HL-60 (cell line): ENCODE results near the gene EPHA6.

Source experiments
- GABPA ChIP-seq: IDR thresholded peaks from 2 replicates; pipeline ENCODE4 v1.6.1; 2012; ENCODE audit warnings: low read depth
- POLR2AphosphoS5 ChIP-seq: IDR thresholded peaks from 2 replicates; pipeline ENCODE4 v1.6.1; 2012; ENCODE audit warnings: low read depth
- TF ChIP-seq, protein P1 (sequence below): IDR thresholded peaks from one replicate; pipeline ENCODE4 v1.5.1; 2011; ENCODE audit warnings: low read length, control low read depth, inconsistent platforms; ENCODE audit not compliant: insufficient read depth
- TF ChIP-seq, protein P2 (sequence below): IDR thresholded peaks from 2 replicates; pipeline ENCODE4 v1.6.1; 2012; ENCODE audit warnings: low read depth; ENCODE audit not compliant: insufficient replicate concordance

- TF ChIP-seq GABPA (no peak), POLR2AphosphoS5 (no peak)
- TF ChIP-seq, protein P1, sequence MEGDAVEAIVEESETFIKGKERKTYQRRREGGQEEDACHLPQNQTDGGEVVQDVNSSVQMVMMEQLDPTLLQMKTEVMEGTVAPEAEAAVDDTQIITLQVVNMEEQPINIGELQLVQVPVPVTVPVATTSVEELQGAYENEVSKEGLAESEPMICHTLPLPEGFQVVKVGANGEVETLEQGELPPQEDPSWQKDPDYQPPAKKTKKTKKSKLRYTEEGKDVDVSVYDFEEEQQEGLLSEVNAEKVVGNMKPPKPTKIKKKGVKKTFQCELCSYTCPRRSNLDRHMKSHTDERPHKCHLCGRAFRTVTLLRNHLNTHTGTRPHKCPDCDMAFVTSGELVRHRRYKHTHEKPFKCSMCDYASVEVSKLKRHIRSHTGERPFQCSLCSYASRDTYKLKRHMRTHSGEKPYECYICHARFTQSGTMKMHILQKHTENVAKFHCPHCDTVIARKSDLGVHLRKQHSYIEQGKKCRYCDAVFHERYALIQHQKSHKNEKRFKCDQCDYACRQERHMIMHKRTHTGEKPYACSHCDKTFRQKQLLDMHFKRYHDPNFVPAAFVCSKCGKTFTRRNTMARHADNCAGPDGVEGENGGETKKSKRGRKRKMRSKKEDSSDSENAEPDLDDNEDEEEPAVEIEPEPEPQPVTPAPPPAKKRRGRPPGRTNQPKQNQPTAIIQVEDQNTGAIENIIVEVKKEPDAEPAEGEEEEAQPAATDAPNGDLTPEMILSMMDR: no peak
- TF ChIP-seq, protein P2, sequence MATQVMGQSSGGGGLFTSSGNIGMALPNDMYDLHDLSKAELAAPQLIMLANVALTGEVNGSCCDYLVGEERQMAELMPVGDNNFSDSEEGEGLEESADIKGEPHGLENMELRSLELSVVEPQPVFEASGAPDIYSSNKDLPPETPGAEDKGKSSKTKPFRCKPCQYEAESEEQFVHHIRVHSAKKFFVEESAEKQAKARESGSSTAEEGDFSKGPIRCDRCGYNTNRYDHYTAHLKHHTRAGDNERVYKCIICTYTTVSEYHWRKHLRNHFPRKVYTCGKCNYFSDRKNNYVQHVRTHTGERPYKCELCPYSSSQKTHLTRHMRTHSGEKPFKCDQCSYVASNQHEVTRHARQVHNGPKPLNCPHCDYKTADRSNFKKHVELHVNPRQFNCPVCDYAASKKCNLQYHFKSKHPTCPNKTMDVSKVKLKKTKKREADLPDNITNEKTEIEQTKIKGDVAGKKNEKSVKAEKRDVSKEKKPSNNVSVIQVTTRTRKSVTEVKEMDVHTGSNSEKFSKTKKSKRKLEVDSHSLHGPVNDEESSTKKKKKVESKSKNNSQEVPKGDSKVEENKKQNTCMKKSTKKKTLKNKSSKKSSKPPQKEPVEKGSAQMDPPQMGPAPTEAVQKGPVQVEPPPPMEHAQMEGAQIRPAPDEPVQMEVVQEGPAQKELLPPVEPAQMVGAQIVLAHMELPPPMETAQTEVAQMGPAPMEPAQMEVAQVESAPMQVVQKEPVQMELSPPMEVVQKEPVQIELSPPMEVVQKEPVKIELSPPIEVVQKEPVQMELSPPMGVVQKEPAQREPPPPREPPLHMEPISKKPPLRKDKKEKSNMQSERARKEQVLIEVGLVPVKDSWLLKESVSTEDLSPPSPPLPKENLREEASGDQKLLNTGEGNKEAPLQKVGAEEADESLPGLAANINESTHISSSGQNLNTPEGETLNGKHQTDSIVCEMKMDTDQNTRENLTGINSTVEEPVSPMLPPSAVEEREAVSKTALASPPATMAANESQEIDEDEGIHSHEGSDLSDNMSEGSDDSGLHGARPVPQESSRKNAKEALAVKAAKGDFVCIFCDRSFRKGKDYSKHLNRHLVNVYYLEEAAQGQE: no peak
Measured at GRCh38 chr3:97692831-97693230, 878.4 kb downstream of the EPHA6 start.
